A549 (cell line): ENCODE results near the gene KCNN4. TPM values are rescaled to one million over a fixed set of nuclear protein-coding genes. Genes with fewer than 3 reads are reported as not detected.
"Not testable (repeated sequence)": the region's sequence is repeated elsewhere in the genome, so short reads cannot be mapped to it uniquely, and the experiment has no call there.

Source experiments
- ATAC-seq, 2 experiments: fragments of 200-7000 bp in 1 of 2; fragments of >200 bp in 1 of 2; cut with Nextera tagmentation in 1 of 2; cut with Tn5 transposase in 1 of 2; 3 replicates each; pipeline versions ENCODE4 v1.8.0 to v1.9.1; 2018 to 2020; ENCODE audit warnings: mild to moderate bottlenecking in 1 of 2, moderate library complexity in 1 of 2
- CTCF ChIA-PET: fragments of 300-600 bp; sonication (Branson Sonifier 250); formaldehyde crosslinking; extraction: SDS; loops from one replicate; lab custom pipeline; 2021; ENCODE audit warnings: antibody characterized with exemption, inconsistent platforms; lab: Yijun Ruan, JAX
- POLR2A ChIA-PET: fragments of 350-600 bp; formaldehyde crosslinking; extraction: SDS; loops from one replicate; lab custom pipeline; 2021; ENCODE audit warnings: antibody characterized with exemption, inconsistent platforms; lab: Yijun Ruan, JAX
- DNase-seq, 2 experiments: peaks; one replicate each; pipeline versions ENCODE4 v3.0.0 to v3.0.0-alpha.2; 2011 to 2016; ENCODE audit warnings: low read depth in 1 of 2, low spot score in 1 of 2
- FAIRE-seq: peaks from 2 replicates; lab custom pipeline; 2011; peaks lifted over from hg19 to GRCh38; lab: Jason Lieb, UNC
- H3K27ac ChIP-seq, 2 experiments: fragments of >200 bp; sonication (Bioruptor Twin); formaldehyde crosslinking; 3 replicates each; pipeline ENCODE4 v1.5.1; 2016 to 2017
- H3K4me1 ChIP-seq: fragments of >200 bp; sonication (Bioruptor Twin); formaldehyde crosslinking; 3 replicates; pipeline ENCODE4 v1.6.1; 2016
- H3K4me2 ChIP-seq: fragments of >200 bp; sonication (Bioruptor Twin); formaldehyde crosslinking; 3 replicates; pipeline ENCODE4 v1.6.1; 2016
- H3K4me3 ChIP-seq: fragments of >200 bp; sonication (Bioruptor Twin); formaldehyde crosslinking; 3 replicates; pipeline ENCODE4 v1.5.1; 2016
- H3K9me3 ChIP-seq: fragments of >200 bp; sonication (Bioruptor Twin); formaldehyde crosslinking; 3 replicates; pipeline ENCODE4 v1.6.1; 2016
- CHD4 ChIP-seq: fragments of 200-600 bp; sonication (generic); IDR thresholded peaks from 2 replicates; pipeline ENCODE4 v1.6.1; 2016; ENCODE audit warnings: antibody characterized with exemption, mild to moderate bottlenecking, borderline replicate concordance
- E2F6 ChIP-seq: IDR thresholded peaks from 2 replicates; pipeline ENCODE4 v1.6.1; 2012; ENCODE audit warnings: low read depth, borderline replicate concordance
- EHMT2 ChIP-seq: fragments of 200-600 bp; sonication (generic); IDR thresholded peaks from 2 replicates; pipeline ENCODE4 v1.6.1; 2016; ENCODE audit warnings: antibody characterized with exemption, low read depth, mild to moderate bottlenecking, moderate library complexity
- ELK1 ChIP-seq: fragments of 150-350 bp; IDR thresholded peaks from 2 replicates; pipeline ENCODE4 v1.6.1; 2014; ENCODE audit warnings: low read depth, mild to moderate bottlenecking, low read length
- KDM5A ChIP-seq: fragments of 200-600 bp; sonication (generic); IDR thresholded peaks from 2 replicates; pipeline ENCODE4 v1.6.1; 2016; ENCODE audit warnings: antibody characterized with exemption, mild to moderate bottlenecking
- MAX ChIP-seq: IDR thresholded peaks from 2 replicates; pipeline ENCODE4 v1.6.1; 2012
- PBX3 ChIP-seq: IDR thresholded peaks from 2 replicates; pipeline ENCODE4 v1.6.1; 2012
- RAD21 ChIP-seq, 2 experiments: fragments of >200 bp in 1 of 2; sonication (Bioruptor Twin) in 1 of 2; formaldehyde crosslinking in 1 of 2; IDR thresholded peaks in 1 of 2; conservative IDR thresholded peaks in 1 of 2; 2 replicates in 1 of 2; 3 replicates in 1 of 2; pipeline ENCODE4 v1.6.1; 2012 to 2018; ENCODE audit warnings: inconsistent platforms in 1 of 2
- REST ChIP-seq: fragments of 200-600 bp; sonication (generic); IDR thresholded peaks from 2 replicates; pipeline ENCODE4 v1.6.1; 2016; ENCODE audit warnings: antibody characterized with exemption, mild to moderate bottlenecking, moderate library complexity
- RNF2 ChIP-seq: fragments of 200-600 bp; sonication (generic); IDR thresholded peaks from 2 replicates; pipeline ENCODE4 v1.6.1; 2016; ENCODE audit warnings: low read depth, mild to moderate bottlenecking, antibody characterized with exemption, moderate library complexity, borderline replicate concordance
- SMC3 ChIP-seq: fragments of >200 bp; sonication (Bioruptor Twin); formaldehyde crosslinking; IDR thresholded peaks from 3 replicates; pipeline ENCODE4 v1.6.1; 2018; ENCODE audit warnings: inconsistent platforms
- SREBF2 ChIP-seq: fragments of 450-650 bp; IDR thresholded peaks from 2 replicates; pipeline ENCODE4 v1.6.1; 2014; ENCODE audit warnings: mild to moderate bottlenecking, moderate library complexity
- ZNF302 ChIP-seq: fragments of 250-450 bp; sonication (Bioruptor Pico); IDR thresholded peaks from 2 replicates; pipeline ENCODE4 v1.9.0; 2021; ENCODE audit warnings: inconsistent platforms, mild to moderate bottlenecking, moderate library complexity
- WGBS: methylation state at CpG from one replicate; pipeline ENCODE4 v1.1.6; 2017; ENCODE audit errors: missing lambda C conversion rate; 5-methylcytosine and 5-hydroxymethylcytosine counted together
- polyA plus RNA-seq, 4 experiments: library from polyadenylated mRNA; depleted of rRNA in 3 of 4; stranded (reverse); fragments of >200 nt; fragmentation: RNase III in 1 of 4; extraction: RNeasy Plus Mini Kit Qiagen cat#74134 plus additional on column Dnase treatment in 1 of 4; gene quantifications; 2 replicates in 3 of 4; 3 replicates in 1 of 4; pipeline ENCODE4 v1.2.3, GENCODE V29; 2011 to 2017

KCNN4 gene
- polyA plus RNA-seq, 2 of the 4 experiments (the other 2 are of a cell fraction): 15.7 to 21.0 TPM

GRCh38 chr19:43824572-43824971, 43.8 kb upstream of the KCNN4 start:
- CTCF ChIA-PET, H3K4me3 ChIP-seq, POLR2A ChIA-PET, DNase-seq, FAIRE-seq, H3K27ac ChIP-seq, H3K4me1 ChIP-seq, H3K4me2 ChIP-seq, ATAC-seq: not testable (repeated sequence)
- peaks cover 74% of the 10 kb centered on the region for H3K9me3 ChIP-seq
- WGBS: 4% methylated on average over 4 of the region's 4 CpGs

- H3K4me1 ChIP-seq, ATAC-seq, H3K4me2 ChIP-seq, H3K4me3 ChIP-seq, FAIRE-seq, DNase-seq, POLR2A ChIA-PET, CTCF ChIA-PET, H3K27ac ChIP-seq: not testable (repeated sequence)
- H3K9me3 ChIP-seq: peaks cover 72% of the 10 kb centered on the region
- WGBS: 46% methylated on average over 3 of the region's 3 CpGs
Observed at GRCh38 chr19:43823856-43824255, 43.1 kb upstream of the KCNN4 start.

- DNase-seq (no peak), ATAC-seq (no peak), FAIRE-seq (no peak)
- ChIA-PET CTCF (interaction anchor here (1.5 kb wide), 1 partner anchor 15 kb away, joined by 3 read pairs; no protein-coding TSS in a partner anchor), POLR2A (no interaction called here)
- Histone ChIP-seq H3K9me3 (peaks cover 63% of the 10 kb centered on the region), H3K4me2 (peak overlapping the region; percentile 54), H3K4me1 (no peaks in the 10 kb centered on the region), H3K27ac (no peak overlapping the region), H3K4me3 (peak overlapping the region; percentile 25)
- TF ChIP-seq CHD4 (no peak), REST (no peak), KDM5A (no peak), SREBF2 (no peak)
- 10% methylated on average over 5 of the region's 5 CpGs for WGBS
Observed at GRCh38 chr19:43820884-43821215, 40.1 kb upstream of the KCNN4 start.

GRCh38 chr19:43820098-43820883, 39.5 kb upstream of the KCNN4 start:
- peak; percentile 56 to 76; a peak in 4 of 6 replicates for ATAC-seq
- Histone ChIP-seq H3K9me3 (peaks cover 58% of the 10 kb centered on the region), H3K4me2 (peak overlapping the region; percentile 54), H3K4me3 (peak overlapping the region; percentile 25), H3K27ac (no peak overlapping the region), H3K4me1 (no peaks in the 10 kb centered on the region)
- FAIRE-seq: no peak
- ChIA-PET POLR2A (no interaction called here), CTCF (interaction anchor here (1.2 to 1.5 kb wide), 2 partner anchors 14 to 75 kb away, joined by 3 to 5 read pairs; no protein-coding TSS in a partner anchor)
- TF ChIP-seq RAD21 (conservative IDR thresholded peaks at IDR 0.05 in 1 of 2, IDR thresholded peaks at IDR 0.05 in 1 of 2) (no peak), RNF2 (no peak), E2F6 (peak; percentile 75), MAX (peak; percentile 84)
- 58% methylated on average over 44 of the region's 48 CpGs for WGBS
- DNase-seq: peak; percentile 35 to 53

GRCh38 chr19:43818500-43818899, 37.7 kb upstream of the KCNN4 start:
- H3K4me1 ChIP-seq: no peaks in the 10 kb centered on the region
- WGBS: 64% methylated on average over 5 of the region's 5 CpGs
- H3K27ac ChIP-seq: no peak overlapping the region
- H3K4me3 ChIP-seq: no peak overlapping the region
- peaks cover 48% of the 10 kb centered on the region for H3K9me3 ChIP-seq
- H3K4me2 ChIP-seq: no peak overlapping the region
- FAIRE-seq (no peak), DNase-seq (no peak), ATAC-seq (no peak)
- POLR2A ChIA-PET: no interaction called here
- CTCF ChIA-PET: interaction anchor here (1.2 to 2.0 kb wide), 2 partner anchors 9 to 299 kb away, joined by 6 to 13 read pairs; no protein-coding TSS in a partner anchor
- TF ChIP-seq PBX3: no peak
- TF ChIP-seq RAD21 (conservative IDR thresholded peaks at IDR 0.05 in 1 of 2, IDR thresholded peaks at IDR 0.05 in 1 of 2): no peak
- TF ChIP-seq ELK1: no peak
- no peak for TF ChIP-seq EHMT2
- no peak for TF ChIP-seq SMC3
- TF ChIP-seq ZNF302: no peak

- DNase-seq, POLR2A ChIA-PET, H3K4me3 ChIP-seq, FAIRE-seq, H3K4me1 ChIP-seq, H3K4me2 ChIP-seq, ATAC-seq, H3K27ac ChIP-seq: not testable (repeated sequence)
- H3K9me3 ChIP-seq: peaks cover 43% of the 10 kb centered on the region
- 0% methylated on average over 1 of the region's 1 CpG for WGBS
- CTCF ChIA-PET: interaction anchor here (0.8 to 1.6 kb wide), 2 partner anchors 72 to 753 kb away, joined by 3 to 5 read pairs; no protein-coding TSS in a partner anchor
Observed at GRCh38 chr19:43817454-43817853, 36.7 kb upstream of the KCNN4 start.
